Stimulated activated CD8-positive, alpha-beta memory T cell treated with anti-CD3 and anti-CD28 coated beads, Interleukin-15, amount 100 ng/mL, for 1 hour (primary cell): ENCODE measurements around the gene MAN2A2.
"Not testable (repeated sequence)": the region's sequence is repeated elsewhere in the genome, so short reads cannot be mapped to it uniquely, and the experiment has no call there.

Experiments
- DNase-seq: peaks from one replicate; pipeline ENCODE4 v3.0.0-alpha.2; 2020; ENCODE audit warnings: low read depth

The MAN2A2 gene

GRCh38 chr15:90905306-90906180, 2.4 kb downstream of the MAN2A2 start:
- no peak for DNase-seq

- DNase-seq = no peak
These were observed 3.2 kb downstream of the MAN2A2 start for GRCh38 chr15:90906181-90906849.

- DNase-seq = no peak
These were observed 4.1 kb downstream of the MAN2A2 start for GRCh38 chr15:90907051-90907660.

GRCh38 chr15:90907838-90908507, 4.9 kb downstream of the MAN2A2 start:
- DNase-seq = no peak

- DNase-seq = not testable (repeated sequence)
These were observed 6.3 kb downstream of the MAN2A2 start for GRCh38 chr15:90909449-90909848.

- DNase-seq = no peak
These were observed 6.9 kb downstream of the MAN2A2 start for GRCh38 chr15:90909976-90910375.

- DNase-seq = no peak
These were observed 7.6 kb downstream of the MAN2A2 start for GRCh38 chr15:90910441-90911301.

GRCh38 chr15:90911302-90911623, 8.2 kb downstream of the MAN2A2 start:
- no peak for DNase-seq

- DNase-seq = no peak
These were observed 9.0 kb downstream of the MAN2A2 start for GRCh38 chr15:90911906-90912769.

- DNase-seq = no peak
These were observed 9.6 kb downstream of the MAN2A2 start for GRCh38 chr15:90912770-90913075.

GRCh38 chr15:90913398-90913944, 10.4 kb downstream of the MAN2A2 start:
- DNase-seq = no peak

GRCh38 chr15:90914305-90915080, 11.4 kb downstream of the MAN2A2 start:
- DNase-seq = no peak

GRCh38 chr15:90915216-90915807, 12.2 kb downstream of the MAN2A2 start:
- no peak for DNase-seq

- no peak for DNase-seq
These were observed 12.8 kb downstream of the MAN2A2 start for GRCh38 chr15:90915808-90916440.

GRCh38 chr15:90916461-90916860, 13.4 kb downstream of the MAN2A2 start:
- no peak for DNase-seq

- no peak for DNase-seq
These were observed 14.5 kb downstream of the MAN2A2 start for GRCh38 chr15:90917569-90917968.

GRCh38 chr15:90918034-90918788, 15.1 kb downstream of the MAN2A2 start:
- no peak for DNase-seq

- no peak for DNase-seq
These were observed 15.7 kb downstream of the MAN2A2 start for GRCh38 chr15:90918835-90919234.
